HG03354 (cell line): ENCODE measurements around the gene LCN15.
"Not testable (repeated sequence)": the region's sequence is repeated elsewhere in the genome, so short reads cannot be mapped to it uniquely, and the experiment has no call there.

Experiments used
- ATAC-seq: cut with Tn5 transposase; IDR thresholded peaks from one replicate; pipeline ENCODE4 v1.9.1; 2021; ENCODE audit warnings: mild to moderate bottlenecking; ENCODE audit not compliant: unreplicated experiment, poor library complexity, severe bottlenecking

The LCN15 gene

GRCh38 chr9:136764301-136764891, at the start of gene LCN15:
LCN15 (minus strand) TSS chr9:136764518; CDS start chr9:136764488, 30 bp downstream.
- ATAC-seq, result no peak

- no peak for ATAC-seq
Measured at GRCh38 chr9:136808806-136809158, 44.5 kb upstream of the LCN15 start.

- ATAC-seq, result peak; percentile 37
Measured at GRCh38 chr9:136808075-136808805, 43.9 kb upstream of the LCN15 start.

GRCh38 chr9:136807281-136808074, 43.2 kb upstream of the LCN15 start, which contains the start of gene RABL6:
RABL6 (plus strand) TSS chr9:136807948; CDS start chr9:136808197, 249 bp downstream.
- peak; percentile 78 for ATAC-seq

- ATAC-seq, result no peak
Measured at GRCh38 chr9:136806631-136807201, 42.4 kb upstream of the LCN15 start.

- no peak for ATAC-seq
Measured at GRCh38 chr9:136806067-136806466, 41.7 kb upstream of the LCN15 start.

- no peak for ATAC-seq
Measured at GRCh38 chr9:136805207-136805740, 41.0 kb upstream of the LCN15 start.

- no peak for ATAC-seq
Measured at GRCh38 chr9:136804509-136805206, 40.3 kb upstream of the LCN15 start.

GRCh38 chr9:136803551-136804508, 39.5 kb upstream of the LCN15 start:
- no peak for ATAC-seq

- not testable (repeated sequence) for ATAC-seq
Measured at GRCh38 chr9:136803009-136803550, 38.8 kb upstream of the LCN15 start.

GRCh38 chr9:136802321-136802720, 38.0 kb upstream of the LCN15 start:
- no peak for ATAC-seq

- peak; percentile 51 for ATAC-seq
Measured at GRCh38 chr9:136799854-136800657, 35.7 kb upstream of the LCN15 start.

GRCh38 chr9:136799079-136799853, 34.9 kb upstream of the LCN15 start:
- ATAC-seq, result no peak

- ATAC-seq, result no peak
Measured at GRCh38 chr9:136798708-136799078, 34.4 kb upstream of the LCN15 start.

- ATAC-seq, result not testable (repeated sequence)
Measured at GRCh38 chr9:136796775-136797347, 32.5 kb upstream of the LCN15 start.

- no peak for ATAC-seq
Measured at GRCh38 chr9:136796238-136796774, 32.0 kb upstream of the LCN15 start, which contains the start of gene CCDC183. CCDC183 (plus strand) TSS chr9:136796338; CDS start chr9:136796398, 60 bp downstream.
